GM13976 (cell line): ENCODE results near the gene STYXL2.

Experiments
- DNase-seq: peaks from one replicate; pipeline ENCODE4 v3.0.0; 2012; ENCODE audit warnings: low spot score
- in situ Hi-C: fragments of 300-500 bp; cut with MboI; formaldehyde crosslinking; loops from one replicate; pipeline ENCODE4 v1.12.0; 2022; ENCODE audit warnings: low sequenced_read_pairs, mixed read lengths, inconsistent platforms; ENCODE audit not compliant: unreplicated experiment
- TF ChIP-seq, protein P1 (sequence below): IDR thresholded peaks from 2 replicates; pipeline ENCODE4 v1.5.1; 2012; ENCODE audit warnings: borderline replicate concordance, mild to moderate bottlenecking; ENCODE audit not compliant: insufficient read depth; ENCODE audit errors: extremely low read depth, missing control alignments, control extremely low read depth

STYXL2 gene

DNA sequence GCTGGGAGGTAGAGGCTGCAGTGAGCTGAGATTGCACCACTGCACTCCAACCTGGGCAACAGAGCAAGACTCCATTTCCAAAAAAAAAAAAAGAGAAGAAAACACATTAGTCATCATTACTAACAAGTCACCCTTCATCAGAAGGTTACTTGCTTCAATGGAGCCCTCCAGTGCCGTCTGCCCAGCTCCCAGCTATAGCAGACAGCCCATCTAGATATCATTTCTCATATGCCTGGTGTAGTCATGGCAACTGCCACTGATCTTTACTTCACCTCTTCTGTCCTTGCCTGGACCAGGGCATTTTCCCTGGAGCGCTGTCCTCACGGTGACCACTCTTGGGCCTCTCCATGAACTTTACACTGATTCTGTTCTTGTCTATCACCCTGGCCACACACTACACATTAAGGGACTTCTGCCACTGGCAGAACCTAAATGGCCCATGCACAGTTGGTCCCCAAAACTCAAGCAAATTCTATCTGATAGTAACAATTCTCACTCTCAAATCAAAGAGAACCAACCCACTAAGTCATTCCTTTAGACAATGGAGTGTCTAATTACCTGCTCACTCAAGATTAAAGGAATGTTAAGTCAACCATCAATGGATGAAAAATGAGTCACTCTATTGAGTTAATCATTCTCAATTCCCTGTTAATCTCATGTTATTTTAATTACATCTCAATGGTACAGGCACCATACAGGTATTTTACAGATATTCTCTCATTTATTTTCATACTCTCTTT, 16.6 kb upstream of the STYXL2 start:
- in situ Hi-C loops: no loop called here
- DNase-seq: no peak

DNA sequence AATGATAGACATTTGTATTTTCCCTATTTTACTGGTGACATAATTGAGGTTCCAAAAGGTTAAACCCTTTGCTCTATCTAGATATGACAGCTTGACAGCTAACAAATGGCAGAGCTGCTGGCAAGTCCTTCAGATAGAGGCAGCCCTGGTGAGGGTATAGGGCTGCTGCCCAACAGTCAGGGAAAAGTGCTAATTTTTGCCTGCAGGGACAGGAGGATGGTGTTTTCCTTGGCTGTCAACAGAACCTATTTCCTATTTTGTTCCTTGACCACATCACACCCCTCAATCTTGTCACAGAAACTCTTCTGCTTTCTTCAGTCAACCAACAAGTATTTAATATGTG, 16.0 kb upstream of the STYXL2 start:
- in situ Hi-C loops: no loop called here
- TF ChIP-seq, protein P1, sequence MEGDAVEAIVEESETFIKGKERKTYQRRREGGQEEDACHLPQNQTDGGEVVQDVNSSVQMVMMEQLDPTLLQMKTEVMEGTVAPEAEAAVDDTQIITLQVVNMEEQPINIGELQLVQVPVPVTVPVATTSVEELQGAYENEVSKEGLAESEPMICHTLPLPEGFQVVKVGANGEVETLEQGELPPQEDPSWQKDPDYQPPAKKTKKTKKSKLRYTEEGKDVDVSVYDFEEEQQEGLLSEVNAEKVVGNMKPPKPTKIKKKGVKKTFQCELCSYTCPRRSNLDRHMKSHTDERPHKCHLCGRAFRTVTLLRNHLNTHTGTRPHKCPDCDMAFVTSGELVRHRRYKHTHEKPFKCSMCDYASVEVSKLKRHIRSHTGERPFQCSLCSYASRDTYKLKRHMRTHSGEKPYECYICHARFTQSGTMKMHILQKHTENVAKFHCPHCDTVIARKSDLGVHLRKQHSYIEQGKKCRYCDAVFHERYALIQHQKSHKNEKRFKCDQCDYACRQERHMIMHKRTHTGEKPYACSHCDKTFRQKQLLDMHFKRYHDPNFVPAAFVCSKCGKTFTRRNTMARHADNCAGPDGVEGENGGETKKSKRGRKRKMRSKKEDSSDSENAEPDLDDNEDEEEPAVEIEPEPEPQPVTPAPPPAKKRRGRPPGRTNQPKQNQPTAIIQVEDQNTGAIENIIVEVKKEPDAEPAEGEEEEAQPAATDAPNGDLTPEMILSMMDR: no peak

More for the DNA sequence above, 16.6 kb upstream of the STYXL2 start:
- TF ChIP-seq, protein P1: no peak

DNA sequence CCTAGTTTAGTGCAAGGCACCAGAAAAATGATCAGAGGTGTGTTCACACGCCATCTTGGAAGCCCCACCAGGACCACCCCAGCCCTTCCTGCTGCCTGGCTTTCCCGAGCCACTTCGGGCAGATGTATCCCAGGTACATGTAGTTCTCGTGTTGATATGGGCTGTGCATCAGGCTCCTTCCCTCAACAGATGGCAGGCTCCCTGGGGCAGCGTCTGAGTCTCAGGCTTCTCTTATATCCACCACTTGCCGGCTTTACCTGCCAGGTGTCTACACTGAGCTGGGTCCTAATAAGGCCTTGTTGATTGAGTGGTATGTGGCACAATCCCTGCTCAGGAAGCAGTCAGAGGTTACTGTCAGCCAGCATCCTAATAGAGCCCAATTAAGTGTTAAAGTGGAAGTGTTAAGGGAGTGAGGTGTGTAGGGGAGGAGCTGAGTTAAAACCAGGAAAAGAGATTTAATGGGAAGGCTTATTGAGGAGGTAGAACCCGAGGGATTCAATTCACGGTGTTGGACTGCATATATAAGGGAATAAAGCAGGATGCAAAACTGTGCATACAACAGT, 12.2 kb upstream of the STYXL2 start:
- TF ChIP-seq, protein P1: no peak
- in situ Hi-C loops: no loop called here
- no peak for DNase-seq

More for the DNA sequence above, 16.0 kb upstream of the STYXL2 start:
- DNase-seq: no peak

DNA sequence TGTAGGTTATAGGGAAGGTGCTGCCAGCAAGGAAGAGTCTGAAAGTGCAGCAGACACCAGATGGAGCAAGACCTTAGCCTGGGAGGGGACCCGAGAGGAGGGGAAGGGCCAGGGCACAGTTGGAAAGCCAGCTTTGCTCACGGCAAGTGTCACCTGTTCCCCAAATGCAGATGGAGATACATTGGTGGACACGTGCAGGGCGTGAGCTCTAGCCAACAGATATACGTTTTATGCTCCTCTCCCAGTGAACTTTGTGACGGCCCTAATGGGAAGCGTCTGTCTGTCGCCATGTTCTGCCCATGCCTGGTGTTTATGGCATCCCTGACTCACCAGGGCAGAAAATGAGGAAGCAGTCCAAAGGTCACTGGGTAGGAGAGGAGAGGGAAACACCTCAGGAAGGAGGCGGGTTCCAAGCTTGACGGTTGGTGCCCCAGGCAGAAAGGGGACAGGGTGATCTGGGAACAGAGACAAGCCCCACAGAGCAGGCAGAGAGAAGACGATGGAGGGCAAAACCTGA, 11.3 kb upstream of the STYXL2 start:
- TF ChIP-seq, protein P1: no peak
- DNase-seq: no peak
- in situ Hi-C loops: no loop called here

DNA sequence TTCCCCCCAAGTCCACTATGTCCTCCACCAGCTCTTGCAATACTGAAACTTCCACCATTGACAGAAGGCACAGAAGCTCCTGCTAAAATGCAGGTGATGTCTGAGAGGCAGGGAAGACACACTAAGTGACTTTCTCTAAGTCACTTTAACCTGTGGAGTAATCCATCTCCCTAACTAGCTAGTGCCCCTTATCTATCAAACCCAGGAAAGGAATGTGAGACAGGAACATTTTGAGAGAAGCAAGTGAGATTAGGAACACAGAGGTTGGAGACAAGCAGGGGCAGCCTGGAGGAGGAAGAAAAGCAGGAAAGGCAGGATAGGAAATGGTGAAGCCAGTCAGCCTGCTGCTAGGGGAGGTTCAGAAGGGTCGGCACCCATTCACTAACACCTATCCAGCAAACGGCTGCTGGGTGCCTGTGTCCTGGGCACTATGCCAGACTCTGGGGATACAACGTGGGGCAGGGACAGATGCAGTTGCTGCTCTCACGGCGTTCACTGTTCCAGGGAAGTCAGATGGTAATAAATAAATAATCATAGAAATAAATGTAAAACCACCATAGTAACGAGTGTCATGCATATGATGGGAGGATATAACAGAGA, 10.7 kb upstream of the STYXL2 start:
- in situ Hi-C loops: no loop called here
- TF ChIP-seq, protein P1: no peak
- DNase-seq: no peak

DNA sequence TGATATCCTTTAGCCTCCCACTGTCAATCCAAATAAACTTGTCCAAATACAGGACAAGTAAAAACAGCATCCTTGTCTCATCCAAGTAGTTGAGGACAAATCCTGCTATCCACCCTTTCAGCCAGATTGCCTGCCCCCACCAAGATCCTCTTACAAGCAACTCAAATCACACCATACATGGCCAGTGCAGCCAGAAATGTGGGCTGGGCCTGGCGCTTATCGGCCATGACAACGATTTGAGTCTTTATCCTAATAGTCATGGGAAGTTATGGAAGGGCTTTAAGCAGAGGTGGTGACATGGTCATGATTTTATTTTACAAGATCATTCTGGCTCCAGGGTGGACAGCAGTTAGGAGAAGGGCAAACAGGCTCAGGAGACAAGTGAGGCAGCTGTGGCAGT, 10.0 kb upstream of the STYXL2 start:
- TF ChIP-seq, protein P1: no peak
- in situ Hi-C loops: no loop called here
- DNase-seq: no peak
